Measurements from ENCODE around the gene GARNL3. TPM values are rescaled to one million over a fixed set of nuclear protein-coding genes. Genes with fewer than 3 reads are reported as not detected.

Gene GARNL3
- total and polyA plus RNA-seq, 2 of the 13 experiments (the other 11 are each of a cell fraction or from before 2014, with no cell fraction given): 3.9 to 11.0 TPM

GRCh38 chr9:127396808-127397645 lies 132.5 kb downstream of the GARNL3 start, which contains the start of gene SLC2A8 (continued):
- TF ChIP-seq HMGXB3 (CRISPR knock-in tag; IDR thresholded peaks at IDR 0.05; ENCODE audit: borderline replicate concordance) (no peak), ZNF597 (CRISPR knock-in tag; IDR thresholded peaks at IDR 0.05) (no peak), PCBP1 (IDR thresholded peaks at IDR 0.05; ENCODE audit: borderline replicate concordance, low read depth, low read length) (no peak), GATAD1 (CRISPR knock-in tag; IDR thresholded peaks at IDR 0.05) (no peak; the same call in 1 of the 2 replicates), ZNF691 (CRISPR knock-in tag; IDR thresholded peaks at IDR 0.05; ENCODE audit: borderline replicate concordance, low read depth) (peak; percentile 35; the same call in 1 of the 2 replicates), DRAP1 (CRISPR knock-in tag; IDR thresholded peaks at IDR 0.05) (peak; percentile 63), ZNF576 (CRISPR knock-in tag; IDR thresholded peaks at IDR 0.05) (no peak), HOXA3 (CRISPR knock-in tag; IDR thresholded peaks at IDR 0.05) (peak; percentile 62; the same call in 1 of the 2 replicates), NR0B2 (CRISPR knock-in tag; IDR thresholded peaks at IDR 0.05) (no peak), MIXL1 (CRISPR knock-in tag; IDR thresholded peaks at IDR 0.05) (peak; percentile 16; the same call in 1 of the 2 replicates), ZBTB33 (CRISPR knock-in tag; IDR thresholded peaks at IDR 0.05) (no peak), ATF7 (IDR thresholded peaks at IDR 0.05) (no peak), ATF7 (CRISPR knock-in tag; IDR thresholded peaks at IDR 0.05) (no peak), ZNF496 (CRISPR knock-in tag; IDR thresholded peaks at IDR 0.05; ENCODE audit: insufficient replicate concordance) (no peak), ZNF607 (CRISPR knock-in tag; IDR thresholded peaks at IDR 0.05; ENCODE audit: borderline replicate concordance) (peak; percentile 72), MXD3 (CRISPR knock-in tag; IDR thresholded peaks at IDR 0.05) (no peak; the same call in none of the 2 replicates), HDAC1 (CRISPR knock-in tag; IDR thresholded peaks at IDR 0.05) (no peak), ZNF740 (CRISPR knock-in tag; IDR thresholded peaks at IDR 0.05) (no peak)
